ENCODE data around the gene RARB.

The RARB gene

GRCh38 chr3:25495726-25496253 is 67.7 kb downstream of the RARB start:
- H3K36me3 ChIP-seq (ENCODE audit: control insufficient read depth in 2 of 2, insufficient read depth in 1 of 2, low read length in 2 of 2) = no peaks in the 10 kb centered on the region
- no peak overlapping the region for H3K4me3 ChIP-seq (ENCODE audit: low read depth, low read length)
- no peak overlapping the region for H3K27ac ChIP-seq (ENCODE audit: extremely low read depth, low read depth, low read length)
- no peaks in the 10 kb centered on the region for H3K9me3 ChIP-seq (ENCODE audit: control insufficient read depth, insufficient read depth, low read depth, low read length)
- ChIA-PET CTCF (no interaction called here), POLR2A (no interaction called here)
- no peaks in the 10 kb centered on the region for H3K4me1 ChIP-seq (ENCODE audit: control insufficient read depth, insufficient read depth, low read length)
- TF ChIP-seq MZF1 (tag by site-specific recombination; IDR thresholded peaks at IDR 0.05; ENCODE audit: borderline replicate concordance) (no peak), ZNF426 (tag by site-specific recombination; IDR thresholded peaks at IDR 0.05) (no peak)

- ChIA-PET POLR2A (no interaction called here), CTCF (no interaction called here)
- TF ChIP-seq ZNF558 (tag by site-specific recombination; IDR thresholded peaks at IDR 0.05) = no peak
- no peak for TF ChIP-seq ZNF354C (tag by site-specific recombination; IDR thresholded peaks at IDR 0.05; ENCODE audit: borderline replicate concordance, low read depth)
- TF ChIP-seq ZNF335 (tag by site-specific recombination; conservative IDR thresholded peaks at IDR 0.05) = no peak
- TF ChIP-seq ZNF518A (tag by site-specific recombination; conservative IDR thresholded peaks at IDR 0.05; ENCODE audit: low read depth) = no peak
- TF ChIP-seq ZNF555 (tag by site-specific recombination; conservative IDR thresholded peaks at IDR 0.05) = no peak
- TF ChIP-seq ZNF140 (tag by site-specific recombination; IDR thresholded peaks at IDR 0.05) = no peak
- TF ChIP-seq ZNF280D (tag by site-specific recombination; IDR thresholded peaks at IDR 0.05) = no peak
- no peak for TF ChIP-seq ZNF184 (tag by site-specific recombination; IDR thresholded peaks at IDR 0.05)
- no peak for TF ChIP-seq GLIS1 (tag by site-specific recombination; IDR thresholded peaks at IDR 0.05)
- TF ChIP-seq ZBTB7A (tag by site-specific recombination; IDR thresholded peaks at IDR 0.05; ENCODE audit: low read depth) = no peak
- no peak for TF ChIP-seq ZNF624 (tag by site-specific recombination; IDR thresholded peaks at IDR 0.05)
- TF ChIP-seq ZNF157 (tag by site-specific recombination; IDR thresholded peaks at IDR 0.05) = no peak
- no peak for TF ChIP-seq ZNF510 (tag by site-specific recombination; IDR thresholded peaks at IDR 0.05; ENCODE audit: insufficient replicate concordance)
- TF ChIP-seq ZNF132 (tag by site-specific recombination; IDR thresholded peaks at IDR 0.05; ENCODE audit: borderline replicate concordance) = no peak
- no peak overlapping the region for H3K27ac ChIP-seq (ENCODE audit: extremely low read depth, low read depth, low read length)
- no peak overlapping the region for H3K4me3 ChIP-seq (ENCODE audit: low read depth, low read length)
- no peaks in the 10 kb centered on the region for H3K4me1 ChIP-seq (ENCODE audit: control insufficient read depth, insufficient read depth, low read length)
- no peaks in the 10 kb centered on the region for H3K9me3 ChIP-seq (ENCODE audit: control insufficient read depth, insufficient read depth, low read depth, low read length)
- H3K36me3 ChIP-seq (ENCODE audit: control insufficient read depth in 2 of 2, insufficient read depth in 1 of 2, low read length in 2 of 2) = peaks cover 0 to 6% of the 10 kb centered on the region in 2 experiments; a peak in 1 of 3 replicates
These were observed 69.0 kb downstream of the RARB start for GRCh38 chr3:25497096-25497495.
